HG02870 (cell line): Measurements from ENCODE around the gene DCAF11.

Source experiments
- ATAC-seq: cut with Tn5 transposase; IDR thresholded peaks from one replicate; pipeline ENCODE4 v1.9.1; 2021; ENCODE audit warnings: mild to moderate bottlenecking, moderate library complexity; ENCODE audit not compliant: unreplicated experiment

DCAF11 gene

DNA sequence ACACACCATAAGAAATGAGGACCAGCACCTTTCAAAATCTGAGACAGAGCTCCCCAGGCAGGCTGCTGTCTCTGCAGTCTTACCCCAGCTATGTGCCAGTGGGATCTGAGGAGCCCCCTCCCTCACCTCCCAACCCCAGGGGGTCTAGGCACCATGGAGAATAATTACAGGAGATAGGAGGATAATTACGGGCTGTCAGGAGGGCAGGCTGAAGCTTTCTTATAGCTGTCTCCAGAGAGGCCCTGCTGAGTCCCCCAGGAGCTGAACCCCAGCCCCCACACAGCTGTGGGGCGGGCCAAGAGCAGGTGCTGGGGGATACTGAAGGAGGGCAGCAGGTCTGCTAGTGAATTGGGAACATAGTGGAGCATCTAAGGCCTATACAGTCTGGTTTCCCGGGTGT, 36.4 kb upstream of the DCAF11 start:
- no peak for ATAC-seq

DNA sequence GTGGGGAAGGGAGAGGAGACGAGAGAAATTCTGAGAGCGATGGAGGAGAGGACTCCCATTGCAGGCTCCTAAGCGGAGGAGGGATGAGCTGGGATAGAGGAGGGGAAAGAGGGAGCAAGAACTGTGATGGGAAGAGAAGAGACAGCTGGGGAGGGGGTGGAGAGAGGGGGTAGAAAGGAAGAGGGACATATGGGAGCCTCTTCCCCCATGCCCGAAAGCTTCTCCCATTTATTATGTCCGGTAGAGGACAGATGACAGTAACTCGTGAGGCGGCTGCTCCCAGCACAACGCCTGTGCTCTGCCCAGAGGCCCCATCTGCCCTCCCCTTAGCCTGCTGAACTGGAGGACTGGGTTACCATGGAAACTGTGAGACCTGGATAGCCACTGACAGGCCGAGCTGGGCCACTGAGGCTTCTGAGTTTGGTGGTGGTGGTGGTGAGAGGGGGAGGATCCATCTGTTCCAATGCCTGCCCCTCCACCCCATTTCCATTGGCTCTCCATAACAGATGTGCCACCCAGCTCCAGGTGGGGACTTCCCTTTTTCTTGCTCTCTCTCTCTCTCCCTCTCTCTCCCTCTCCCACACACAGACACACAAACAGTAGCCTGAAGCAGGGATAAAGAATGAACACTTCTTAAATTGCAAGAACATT, 35.0 kb upstream of the DCAF11 start:
- no peak for ATAC-seq

DNA sequence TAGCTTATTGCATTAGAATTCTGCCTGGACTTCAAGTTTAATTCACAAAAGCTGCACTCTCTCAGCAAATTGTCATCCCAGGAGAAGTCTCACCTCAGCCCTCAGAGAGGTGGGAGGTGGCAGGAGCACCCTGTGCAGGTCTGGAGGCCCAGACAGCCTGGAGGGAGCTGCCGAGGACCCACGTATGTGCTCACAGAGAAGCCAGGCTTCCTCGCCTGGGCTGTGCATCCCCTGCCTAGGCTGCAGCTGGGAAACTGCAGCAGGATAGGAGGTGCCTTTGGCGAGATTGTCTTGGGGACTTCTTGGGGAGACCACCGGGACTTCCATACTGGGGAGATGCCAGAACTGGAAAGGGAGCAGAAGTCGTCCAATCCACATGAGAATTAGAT, 34.4 kb upstream of the DCAF11 start:
- ATAC-seq = no peak

DNA sequence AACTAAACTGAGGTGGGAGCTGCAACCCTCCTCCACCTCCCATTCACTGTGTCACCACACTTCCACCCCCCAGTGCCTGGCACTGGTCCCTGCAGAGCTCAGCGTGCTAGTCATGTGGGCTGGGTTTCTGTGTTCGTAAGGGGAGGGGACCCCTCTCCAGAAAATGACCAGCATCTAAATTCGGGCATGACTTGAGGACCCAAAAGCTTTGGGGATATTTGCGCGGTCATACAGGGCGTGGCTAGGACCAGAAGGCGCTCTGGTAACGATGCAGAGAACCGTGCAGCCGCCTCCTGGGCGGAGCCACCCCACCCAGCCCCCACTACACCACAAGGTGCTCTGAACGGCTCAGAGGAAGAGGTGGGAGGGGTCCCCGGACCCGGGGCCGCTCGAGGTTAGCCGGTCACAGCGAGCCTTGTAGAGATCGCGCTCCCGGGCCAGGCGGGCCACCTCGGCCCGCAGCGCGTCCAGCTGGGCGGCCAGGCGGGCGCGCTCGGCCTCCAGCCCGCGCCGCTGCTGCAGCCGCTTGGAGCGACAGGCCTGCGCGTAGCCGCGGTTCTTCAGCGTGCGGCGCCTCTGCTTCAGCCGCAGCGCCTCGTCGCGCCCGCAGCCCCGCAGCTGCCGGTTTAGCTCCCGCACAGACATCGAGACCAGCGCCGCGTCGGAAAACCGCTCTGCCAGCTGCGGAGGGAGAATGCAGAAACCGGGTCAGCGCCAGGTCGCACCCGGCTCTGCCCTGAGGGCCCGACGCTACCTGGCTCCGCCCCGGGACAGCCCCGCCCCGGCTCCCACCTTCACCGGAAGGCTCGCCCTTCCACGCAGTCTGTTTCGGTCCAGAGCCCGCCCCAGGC, 33.5 kb upstream of the DCAF11 start:
- ATAC-seq = peak; percentile 85

DNA sequence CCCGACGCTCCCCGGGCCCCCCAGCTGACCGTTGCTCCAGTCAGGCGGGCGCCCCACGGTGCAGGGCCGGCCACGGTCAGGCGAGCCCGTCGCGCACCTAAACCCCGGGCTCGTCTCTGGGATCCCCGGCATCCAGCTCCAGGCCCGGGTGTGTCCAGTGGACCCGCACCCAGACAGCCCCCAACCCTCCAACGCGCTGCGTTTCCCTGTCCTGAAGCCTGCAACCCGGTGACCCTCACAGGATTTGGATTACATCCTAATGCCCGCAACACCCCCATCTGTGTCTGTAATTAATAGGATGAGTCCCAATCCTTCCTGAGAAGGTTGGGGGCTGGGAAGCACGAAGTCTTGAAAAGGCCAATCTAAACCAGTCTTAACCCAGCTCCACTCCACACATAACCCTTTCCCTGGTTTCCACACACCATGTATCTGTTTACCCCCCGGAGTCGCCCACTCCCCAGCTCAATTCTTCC, 32.8 kb upstream of the DCAF11 start:
- ATAC-seq = no peak

DNA sequence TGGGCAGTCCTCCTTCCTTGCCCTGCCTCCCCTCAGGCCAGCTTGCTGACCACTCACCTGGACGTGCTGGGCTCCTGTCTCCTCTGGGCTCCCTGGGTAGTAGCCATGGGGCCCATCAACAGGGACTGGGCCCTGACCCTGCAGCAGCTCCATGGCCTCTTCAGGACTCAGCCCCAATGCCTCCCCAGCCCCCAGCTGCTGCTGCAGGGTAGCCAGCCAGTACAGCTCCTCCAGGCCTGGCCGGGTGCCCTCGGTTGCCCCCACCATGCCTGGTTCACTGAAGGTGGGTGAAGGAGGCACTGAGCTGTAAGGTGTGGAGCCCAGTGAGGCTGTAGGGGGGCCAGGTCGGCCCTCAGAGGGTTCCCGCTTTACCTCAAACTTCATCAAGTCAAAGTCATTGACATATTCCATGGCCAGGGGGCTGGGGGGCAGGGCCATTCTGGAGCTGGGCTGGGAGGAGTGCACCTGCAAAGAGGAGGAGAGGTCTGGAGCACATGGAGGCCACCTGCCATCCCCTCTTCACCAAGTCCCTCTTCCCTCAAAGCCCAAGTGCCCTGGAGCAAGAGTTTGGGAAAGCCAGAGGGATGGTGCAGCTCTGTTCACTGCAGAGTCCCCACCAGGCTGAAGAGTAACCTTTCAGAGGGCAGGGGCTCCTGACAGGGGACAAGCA, 32.0 kb upstream of the DCAF11 start:
- no peak for ATAC-seq

DNA sequence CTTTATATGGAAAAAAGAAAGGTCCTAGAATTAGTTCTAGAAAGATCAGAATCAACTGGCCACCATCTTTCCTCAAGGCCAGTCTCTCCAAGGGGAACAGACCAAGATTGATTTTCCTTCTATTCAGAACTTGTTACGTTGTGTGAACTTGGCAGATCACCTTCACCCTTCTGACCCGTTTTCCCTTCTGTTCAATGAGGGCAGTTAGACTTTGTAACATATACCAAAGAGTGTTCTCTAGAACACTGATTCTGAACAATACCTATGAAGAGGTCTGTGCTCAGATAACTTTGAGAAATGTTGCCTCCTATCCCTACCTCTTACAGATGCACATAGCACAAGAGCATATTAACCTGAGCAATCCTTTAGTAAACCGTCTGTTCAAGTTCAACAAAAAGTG, 31.1 kb upstream of the DCAF11 start:
- no peak for ATAC-seq

DNA sequence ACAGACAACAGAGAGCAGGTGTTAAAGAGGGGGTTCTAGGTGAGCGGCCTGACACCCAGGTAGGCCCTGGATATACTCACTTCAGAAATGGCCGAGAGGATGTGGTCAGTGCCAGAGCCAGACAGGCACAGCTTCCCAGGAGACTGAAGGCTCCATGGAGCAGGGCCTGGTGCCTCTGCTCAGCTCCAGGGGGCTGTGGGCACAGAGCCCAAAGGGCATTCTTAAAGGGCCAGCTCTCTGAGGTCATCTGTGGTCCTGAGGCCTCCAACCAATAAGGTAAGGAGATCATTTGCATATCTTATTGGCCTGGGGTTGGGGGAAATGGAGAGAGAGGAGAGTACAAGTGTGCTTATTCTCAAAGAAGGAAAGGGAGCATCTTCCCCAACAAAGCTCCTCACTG, 30.1 kb upstream of the DCAF11 start:
- ATAC-seq = no peak

DNA sequence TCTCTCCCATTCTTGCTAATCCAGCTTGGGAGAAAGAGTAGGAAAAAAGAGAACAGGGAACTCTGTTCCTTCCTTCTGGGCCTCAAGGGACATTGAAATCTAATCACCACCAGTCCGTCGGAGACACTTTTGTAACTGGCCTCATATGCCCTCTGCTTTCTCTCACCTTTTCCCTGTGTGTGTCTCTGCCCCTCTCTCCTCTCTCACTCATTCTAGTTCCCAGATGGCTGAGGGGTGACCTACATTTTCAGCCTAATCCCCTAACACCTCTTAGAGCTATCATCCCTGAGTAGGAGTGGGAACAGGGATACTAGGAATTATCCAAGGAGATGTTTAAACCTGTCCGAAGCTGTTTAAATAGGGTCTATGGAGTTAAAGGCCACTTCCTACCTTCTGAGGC, 29.4 kb upstream of the DCAF11 start:
- ATAC-seq = no peak

DNA sequence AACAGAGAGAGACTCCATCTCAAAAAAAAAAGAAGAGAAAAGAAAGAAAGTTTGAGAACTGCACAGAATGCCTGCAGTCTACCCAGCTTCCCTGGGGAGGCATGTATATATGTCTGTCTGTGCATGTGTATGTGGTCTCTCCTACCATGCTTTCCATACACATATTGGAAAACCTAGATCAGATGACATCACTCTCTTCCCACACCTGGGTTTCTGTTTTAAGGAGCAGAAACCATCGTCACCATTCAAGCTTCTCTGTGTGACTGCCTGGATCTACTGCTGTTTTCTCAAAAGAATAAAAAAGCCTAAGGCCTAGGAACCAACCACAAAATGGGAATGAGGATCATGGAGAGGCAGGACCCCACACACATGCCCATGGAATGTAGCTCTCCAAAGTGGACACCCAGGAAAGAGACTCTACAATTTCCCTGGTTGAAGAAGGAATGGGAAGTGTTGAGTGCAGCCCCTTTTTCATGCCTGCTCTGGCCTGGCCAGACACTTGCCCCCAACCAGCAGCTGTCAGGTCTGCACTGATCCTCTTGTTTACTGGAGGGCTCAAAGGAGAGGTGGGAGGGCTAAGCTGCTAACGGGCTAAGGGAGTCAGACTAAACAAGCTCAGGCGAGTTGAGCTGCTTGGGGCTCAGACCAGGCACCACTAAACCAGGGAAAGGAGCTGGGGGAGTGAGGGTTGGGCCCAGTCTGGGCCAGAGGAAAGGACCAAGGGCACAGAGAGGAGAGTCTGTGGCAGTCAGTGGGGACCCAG, 28.2 kb upstream of the DCAF11 start:
- no peak for ATAC-seq

DNA sequence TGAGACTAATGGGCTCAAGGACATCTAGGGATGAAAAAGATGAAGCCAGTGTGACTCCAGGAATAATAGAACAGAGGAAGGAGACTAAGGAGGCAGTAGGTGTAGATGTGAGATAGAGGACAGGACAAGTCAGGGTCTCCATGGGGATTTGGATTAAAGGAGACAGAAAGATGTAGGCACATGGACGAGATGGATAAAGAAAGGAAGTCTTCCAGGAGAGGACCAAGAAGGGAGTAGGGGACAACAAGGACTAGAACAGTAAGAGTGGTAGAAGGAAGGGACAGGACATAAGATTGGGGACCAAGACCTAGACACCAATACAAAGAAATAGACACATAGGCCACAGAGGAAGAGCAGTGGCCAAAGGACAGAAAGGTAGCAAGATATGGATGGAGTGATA, 27.6 kb upstream of the DCAF11 start:
- ATAC-seq = no peak

DNA sequence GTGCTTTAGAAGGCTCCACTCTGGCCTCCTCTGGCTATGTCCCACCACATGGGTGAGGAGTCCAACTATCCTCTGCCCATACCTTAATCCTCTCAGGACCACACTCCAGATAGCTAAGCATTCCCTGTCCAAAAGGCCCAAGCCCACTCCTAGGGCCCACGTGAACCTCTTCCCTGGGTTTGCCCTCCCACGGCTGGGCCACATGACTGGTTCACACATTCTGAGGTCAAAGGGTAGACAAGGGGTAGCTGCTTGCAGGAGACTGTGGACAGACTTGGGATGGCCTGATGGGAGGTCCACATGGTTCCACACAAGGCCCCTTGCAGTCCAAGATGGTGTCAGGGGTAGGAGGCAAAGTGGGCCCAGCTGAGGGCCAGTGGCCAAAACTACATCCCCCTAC, 26.5 kb upstream of the DCAF11 start:
- ATAC-seq = no peak

DNA sequence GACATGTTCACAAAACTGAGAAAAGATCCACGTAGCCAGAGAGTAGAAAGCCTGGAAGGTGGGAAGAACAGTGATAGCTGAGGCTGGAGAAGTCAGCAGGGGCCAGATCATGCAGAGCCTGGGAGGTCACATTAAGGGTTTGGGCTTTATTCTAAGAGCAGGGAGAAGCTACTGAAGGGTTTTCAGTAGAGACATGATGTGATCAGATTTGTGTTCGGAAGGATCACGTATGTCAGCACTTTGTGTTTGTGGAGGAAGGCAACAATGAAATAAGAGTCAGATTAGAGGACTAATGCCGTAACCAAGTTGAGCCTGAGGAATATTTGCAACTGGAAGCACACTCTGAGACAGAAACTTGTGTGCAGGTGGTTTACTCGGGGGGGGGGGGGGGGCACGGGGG, 24.7 kb upstream of the DCAF11 start:
- no peak for ATAC-seq

DNA sequence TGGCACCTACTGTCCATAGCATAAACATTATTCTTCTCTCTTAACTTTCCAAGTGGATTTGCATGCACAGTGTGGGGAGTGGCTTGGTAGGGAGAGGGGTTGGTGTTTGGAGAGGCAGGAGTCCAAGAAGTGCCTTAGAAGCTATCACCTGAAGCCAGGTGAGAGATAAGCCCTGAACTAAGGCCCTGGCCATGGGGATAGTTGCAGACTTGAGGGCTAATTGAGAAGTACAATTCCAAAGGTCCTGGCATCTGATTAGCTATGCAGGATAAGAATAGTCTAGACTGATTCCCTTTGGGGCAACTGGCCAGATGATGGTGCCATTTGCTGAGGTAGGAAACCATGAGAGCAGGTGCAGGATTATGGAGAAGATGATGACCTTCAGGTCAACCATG, 22.5 kb upstream of the DCAF11 start:
- ATAC-seq = no peak

DNA sequence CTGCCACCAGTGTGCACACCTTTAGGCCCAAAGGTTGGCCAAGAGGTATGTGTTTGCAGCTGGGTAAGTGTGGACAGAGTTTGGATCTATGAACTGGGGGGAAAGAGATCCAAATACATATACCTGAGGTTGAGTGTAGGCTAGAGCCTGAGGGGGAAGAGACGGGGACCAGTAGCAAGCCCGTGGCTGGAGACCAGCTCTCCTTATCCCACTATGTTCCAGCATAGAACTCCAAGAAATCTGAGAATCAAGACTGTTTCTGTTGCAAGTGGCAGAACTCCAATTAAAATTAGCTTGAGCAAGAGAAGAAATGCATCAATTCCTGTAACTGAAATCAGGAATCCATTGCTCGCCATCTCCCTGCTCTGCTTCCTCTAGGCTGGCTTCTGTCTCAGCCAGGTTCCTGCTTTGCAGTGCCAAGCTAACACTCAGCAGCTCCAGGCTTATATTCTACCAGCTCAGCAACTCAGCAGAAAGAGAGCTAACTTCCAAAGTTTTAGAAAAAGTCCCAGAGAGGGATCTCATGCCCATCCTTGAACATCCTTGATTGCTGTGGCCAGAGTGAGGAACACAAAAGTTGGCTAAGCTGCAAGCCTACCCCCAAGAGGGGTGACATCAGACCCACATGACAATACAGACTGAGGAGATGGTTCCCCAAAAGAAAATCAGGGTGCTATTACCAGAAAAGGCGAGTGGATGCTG, 21.9 kb upstream of the DCAF11 start:
- no peak for ATAC-seq

DNA sequence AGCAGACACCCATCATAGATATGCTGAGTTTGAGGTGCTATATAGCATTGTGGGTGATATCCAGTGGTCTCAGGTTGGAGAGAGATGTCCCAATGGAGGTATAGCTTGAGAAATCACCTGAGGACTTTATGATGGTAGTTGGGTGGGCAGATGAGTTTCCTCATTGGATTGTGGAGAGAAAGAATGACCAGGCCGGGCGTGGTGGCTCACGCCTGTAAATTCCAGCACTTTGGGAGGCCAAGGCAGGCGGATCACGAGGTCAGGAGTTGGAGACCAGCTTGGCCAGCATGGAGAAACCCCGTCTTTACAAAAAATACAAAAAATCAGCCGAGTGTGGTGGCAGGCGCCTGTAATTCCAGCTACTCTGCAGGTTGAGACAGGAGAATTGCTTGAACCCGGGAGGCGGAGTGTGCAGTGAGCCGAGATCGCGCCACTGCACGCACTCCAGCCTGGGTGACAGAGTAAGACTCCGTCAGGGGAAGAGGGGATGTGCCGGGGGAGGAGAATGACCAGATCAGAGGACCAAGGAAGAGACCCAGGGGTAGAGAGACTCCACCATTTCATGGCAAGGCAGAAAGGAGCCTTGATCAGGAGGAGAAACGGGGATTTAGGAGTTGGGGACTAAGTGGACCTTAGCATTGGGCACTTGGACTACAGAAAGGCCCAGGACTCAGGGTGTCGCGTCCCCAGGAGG, 21.2 kb upstream of the DCAF11 start:
- no peak for ATAC-seq

DNA sequence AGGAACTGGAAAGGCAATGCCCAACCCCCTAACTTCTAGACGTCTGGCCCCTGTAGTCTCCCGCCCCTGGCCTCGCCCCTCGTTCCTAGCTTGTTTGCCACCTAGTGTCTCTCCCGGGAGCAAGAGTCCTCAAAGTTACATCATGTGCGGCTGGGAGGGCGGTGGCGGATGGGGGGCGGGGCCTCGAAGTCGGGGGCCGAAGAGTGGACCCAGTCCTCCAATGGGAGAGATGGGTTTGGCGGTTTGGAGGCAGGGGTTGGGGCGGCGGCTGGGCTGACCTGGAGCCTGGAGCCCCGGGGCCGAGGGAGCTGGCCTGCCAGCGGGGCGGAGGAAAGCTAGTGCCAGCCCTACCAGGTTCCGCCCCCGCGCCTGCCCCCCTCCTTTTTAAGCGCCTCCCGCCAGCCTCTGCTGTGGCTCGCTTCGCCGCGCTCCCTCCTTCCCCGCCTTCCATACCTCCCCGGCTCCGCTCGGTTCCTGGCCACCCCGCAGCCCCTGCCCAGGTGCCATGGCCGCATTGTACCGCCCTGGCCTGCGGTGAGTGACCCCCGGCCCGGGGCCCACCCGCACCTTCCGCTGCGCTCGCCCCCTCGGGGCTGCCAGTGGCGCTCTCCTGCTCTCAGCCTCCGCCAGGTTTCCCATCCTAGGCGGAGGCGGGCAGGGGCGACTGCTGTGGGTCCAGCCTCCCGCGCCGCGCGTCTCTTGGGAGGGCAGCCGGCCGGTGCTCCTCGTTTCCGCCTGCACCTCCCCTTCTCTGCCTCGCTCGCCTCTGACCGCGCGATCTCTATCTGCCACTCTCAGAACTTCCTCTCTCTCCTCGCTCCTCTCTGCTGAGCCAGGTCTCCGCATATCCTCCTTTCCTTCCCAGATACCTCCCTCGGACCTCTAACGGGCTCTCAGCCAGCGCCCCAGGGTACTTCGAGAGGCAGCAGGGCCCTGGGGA, 20.4 kb upstream of the DCAF11 start, which contains the start of gene PCK2:
Gene PCK2, plus strand, starts transcription at position 411 of the 940 bp plus-strand sequence. Its CDS starts 95 bp downstream, at position 506.
- ATAC-seq = peak; percentile 33

DNA sequence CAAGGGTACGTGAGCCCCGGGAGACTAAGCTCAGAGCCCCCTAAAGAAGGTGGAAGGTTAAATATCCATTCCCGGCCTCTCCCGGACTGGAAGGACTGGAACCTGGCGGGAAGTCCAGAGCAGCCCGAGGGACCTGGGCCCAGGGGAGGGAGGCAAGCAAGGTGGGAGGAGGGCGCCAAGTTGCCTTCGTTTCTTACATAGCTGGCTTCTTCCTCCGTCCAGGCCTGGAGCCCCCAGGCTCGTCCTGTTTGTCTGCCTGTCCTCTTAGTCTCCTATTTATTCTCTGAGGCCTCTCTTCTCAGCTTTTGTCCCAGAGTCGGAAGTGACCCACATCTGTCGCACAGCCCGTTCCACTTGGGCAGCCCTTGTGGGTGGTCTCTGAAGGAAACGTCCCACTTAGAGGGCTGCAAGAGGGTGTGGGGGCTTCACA, 19.7 kb upstream of the DCAF11 start:
- peak; percentile 1 for ATAC-seq
